ENCODE results near the gene WFDC12. TPM values are rescaled to one million over a fixed set of nuclear protein-coding genes. Genes with fewer than 3 reads are reported as not detected.
"Not testable (repeated sequence)": the region's sequence is repeated elsewhere in the genome, so short reads cannot be mapped to it uniquely, and the experiment has no call there.

WFDC12 gene
- total and polyA plus RNA-seq, 2 donors (not counting 3 experiments of a cell fraction or from before 2014, with no cell fraction given): not detected

GRCh38 chr20:45156713-45157112 is 32.4 kb upstream of the WFDC12 start:
- H3K27ac ChIP-seq (ENCODE audit: insufficient read depth, low read depth, low read length): no peak overlapping the region
- H4K20me1 ChIP-seq (replicated peaks; ENCODE audit: control insufficient read depth, extremely low read depth, insufficient read depth, low read length): no peaks in the 10 kb centered on the region
- H3K4me2 ChIP-seq (ENCODE audit: insufficient read depth, low read length): no peak overlapping the region
- no peaks in the 10 kb centered on the region for H3K4me1 ChIP-seq (ENCODE audit: control insufficient read depth, extremely low read depth, insufficient read depth, low read length)
- no peaks in the 10 kb centered on the region for H3K9me3 ChIP-seq (replicated peaks; ENCODE audit: control insufficient read depth, insufficient read depth, low read length)
- H3K79me2 ChIP-seq (ENCODE audit: control insufficient read depth, insufficient read depth, low read length): no peaks in the 10 kb centered on the region
- H3K9me1 ChIP-seq (replicated peaks; ENCODE audit: control insufficient read depth, extremely low read depth, insufficient read depth, low read length): no peaks in the 10 kb centered on the region
- no peak for DNase-seq (ENCODE audit: low read depth, low spot score)
- no peak overlapping the region for H2AFZ ChIP-seq (ENCODE audit: low read depth, low read length)
- no peak overlapping the region for H3K9ac ChIP-seq (replicated peaks; ENCODE audit: extremely low read depth, insufficient read depth, low read length)
- dilution Hi-C loops (cut with MboI; ENCODE audit: extremely low pct_ligation_motif_present, low sequenced_read_pairs) (no loop called here), intact Hi-C loops (cut with micrococcal nuclease) (no loop called here)
- H3K27me3 ChIP-seq (ENCODE audit: control insufficient read depth in 2 of 2, insufficient read depth in 2 of 2, low read length in 2 of 2): peaks cover 0 to 2% of the 10 kb centered on the region in 2 experiments
- ChIA-PET CTCF (interaction anchor here (2.3 kb wide), 1 partner anchor 17 kb away, joined by 10 read pairs; no protein-coding TSS in a partner anchor), POLR2A (no interaction called here)
- TF ChIP-seq POLR2AphosphoS5 (IDR thresholded peaks at IDR 0.05; ENCODE audit: insufficient read depth, low read depth, low read length) (no peak), EZH2 (IDR thresholded peaks at IDR 0.05; ENCODE audit: borderline replicate concordance, low read depth, low read length, severe bottlenecking) (no peak), GATA2 (IDR thresholded peaks at IDR 0.05; ENCODE audit: insufficient read depth, insufficient read length, low read depth, low read length) (no peak)
- H3K4me3 ChIP-seq (replicated peaks in 1 of 3; ENCODE audit: insufficient read depth in 1 of 3, low read depth in 1 of 3, low read length in 3 of 3): no peak overlapping the region
- no TSS peak for BruUV-seq (replicated peaks)
- H3K36me3 ChIP-seq (ENCODE audit: control insufficient read depth in 2 of 2, extremely low read depth in 1 of 2, insufficient read depth in 2 of 2, low read length in 2 of 2): no peaks in the 10 kb centered on the region
- FAIRE-seq: no peak

GRCh38 chr20:45154794-45155193 is 30.5 kb upstream of the WFDC12 start:
- CTCF ChIA-PET: interaction anchor here (1.3 kb wide), 1 partner anchor 110 kb away, joined by 3 read pairs; no protein-coding TSS in a partner anchor
- H3K4me3 ChIP-seq (replicated peaks in 1 of 3; ENCODE audit: insufficient read depth in 1 of 3, low read depth in 1 of 3, low read length in 3 of 3); H3K4me1 ChIP-seq (ENCODE audit: control insufficient read depth, extremely low read depth, insufficient read depth, low read length); dilution Hi-C loops (cut with MboI; ENCODE audit: extremely low pct_ligation_motif_present, low sequenced_read_pairs); intact Hi-C loops (cut with micrococcal nuclease); H3K9me1 ChIP-seq (replicated peaks; ENCODE audit: control insufficient read depth, extremely low read depth, insufficient read depth, low read length); BruUV-seq (replicated peaks); H3K9ac ChIP-seq (replicated peaks; ENCODE audit: extremely low read depth, insufficient read depth, low read length); H3K36me3 ChIP-seq (ENCODE audit: control insufficient read depth in 2 of 2, extremely low read depth in 1 of 2, insufficient read depth in 2 of 2, low read length in 2 of 2); H4K20me1 ChIP-seq (replicated peaks; ENCODE audit: control insufficient read depth, extremely low read depth, insufficient read depth, low read length); POLR2A ChIA-PET; FAIRE-seq; H3K9me3 ChIP-seq (replicated peaks; ENCODE audit: control insufficient read depth, insufficient read depth, low read length); H3K79me2 ChIP-seq (ENCODE audit: control insufficient read depth, insufficient read depth, low read length); H3K27ac ChIP-seq (ENCODE audit: insufficient read depth, low read depth, low read length); H3K4me2 ChIP-seq (ENCODE audit: insufficient read depth, low read length); DNase-seq (ENCODE audit: low read depth, low spot score); H3K27me3 ChIP-seq (ENCODE audit: control insufficient read depth in 2 of 2, insufficient read depth in 2 of 2, low read length in 2 of 2); H2AFZ ChIP-seq (ENCODE audit: low read depth, low read length): not testable (repeated sequence)

All from endothelial cell of umbilical vein (primary cell).